Measurements from ENCODE around the gene CEACAM5.
"Not testable (repeated sequence)": the region's sequence is repeated elsewhere in the genome, so short reads cannot be mapped to it uniquely, and the experiment has no call there.

Gene CEACAM5

GRCh38 chr19:41748012-41748411, 39.6 kb downstream of the CEACAM5 start:
- H3K27me3 ChIP-seq (ENCODE audit: control insufficient read depth, insufficient read depth, low read length) = peaks cover 32% of the 10 kb centered on the region
- no peak overlapping the region for H3K27ac ChIP-seq (ENCODE audit: low read length)
- no peaks in the 10 kb centered on the region for H3K4me1 ChIP-seq (ENCODE audit: control insufficient read depth, low read depth, low read length)
- H3K4me3 ChIP-seq (ENCODE audit: low read length) = no peak overlapping the region
- no peaks in the 10 kb centered on the region for H3K36me3 ChIP-seq (ENCODE audit: control insufficient read depth, low read depth, low read length)
- H3K9me3 ChIP-seq (ENCODE audit: control insufficient read depth, low read depth, low read length) = no peaks in the 10 kb centered on the region
- H3K9ac ChIP-seq (ENCODE audit: low read length) = no peak overlapping the region

GRCh38 chr19:41750248-41751134, 42.1 kb downstream of the CEACAM5 start:
- not testable (repeated sequence) for H3K4me1 ChIP-seq (ENCODE audit: control insufficient read depth, low read depth, low read length); H3K4me3 ChIP-seq (ENCODE audit: low read length); H3K9ac ChIP-seq (ENCODE audit: low read length); H3K36me3 ChIP-seq (ENCODE audit: control insufficient read depth, low read depth, low read length); H3K27ac ChIP-seq (ENCODE audit: low read length); H3K9me3 ChIP-seq (ENCODE audit: control insufficient read depth, low read depth, low read length)
- peaks cover 32% of the 10 kb centered on the region for H3K27me3 ChIP-seq (ENCODE audit: control insufficient read depth, insufficient read depth, low read length)

- Histone ChIP-seq H3K9ac (ENCODE audit: low read length) (no peak overlapping the region), H3K9me3 (ENCODE audit: control insufficient read depth, low read depth, low read length) (no peaks in the 10 kb centered on the region)
Measured at GRCh38 chr19:41753159-41753558, 44.7 kb downstream of the CEACAM5 start.

GRCh38 chr19:41753936-41754529, 45.6 kb downstream of the CEACAM5 start:
- H3K9ac ChIP-seq (ENCODE audit: low read length) = no peak overlapping the region
- no peaks in the 10 kb centered on the region for H3K36me3 ChIP-seq (ENCODE audit: control insufficient read depth, low read depth, low read length)
- no peak overlapping the region for H3K4me3 ChIP-seq (ENCODE audit: low read length)
- no peaks in the 10 kb centered on the region for H3K9me3 ChIP-seq (ENCODE audit: control insufficient read depth, low read depth, low read length)
- H3K27me3 ChIP-seq (ENCODE audit: control insufficient read depth, insufficient read depth, low read length) = no peaks in the 10 kb centered on the region
- H3K27ac ChIP-seq (ENCODE audit: low read length) = no peak overlapping the region
- H3K4me1 ChIP-seq (ENCODE audit: control insufficient read depth, low read depth, low read length) = no peaks in the 10 kb centered on the region

More at GRCh38 chr19:41753159-41753558, 44.7 kb downstream of the CEACAM5 start:
- Histone ChIP-seq H3K27ac (ENCODE audit: low read length) (no peak overlapping the region), H3K4me3 (ENCODE audit: low read length) (no peak overlapping the region), H3K4me1 (ENCODE audit: control insufficient read depth, low read depth, low read length) (no peaks in the 10 kb centered on the region), H3K27me3 (ENCODE audit: control insufficient read depth, insufficient read depth, low read length) (peaks cover 8% of the 10 kb centered on the region), H3K36me3 (ENCODE audit: control insufficient read depth, low read depth, low read length) (no peaks in the 10 kb centered on the region)

DNA sequence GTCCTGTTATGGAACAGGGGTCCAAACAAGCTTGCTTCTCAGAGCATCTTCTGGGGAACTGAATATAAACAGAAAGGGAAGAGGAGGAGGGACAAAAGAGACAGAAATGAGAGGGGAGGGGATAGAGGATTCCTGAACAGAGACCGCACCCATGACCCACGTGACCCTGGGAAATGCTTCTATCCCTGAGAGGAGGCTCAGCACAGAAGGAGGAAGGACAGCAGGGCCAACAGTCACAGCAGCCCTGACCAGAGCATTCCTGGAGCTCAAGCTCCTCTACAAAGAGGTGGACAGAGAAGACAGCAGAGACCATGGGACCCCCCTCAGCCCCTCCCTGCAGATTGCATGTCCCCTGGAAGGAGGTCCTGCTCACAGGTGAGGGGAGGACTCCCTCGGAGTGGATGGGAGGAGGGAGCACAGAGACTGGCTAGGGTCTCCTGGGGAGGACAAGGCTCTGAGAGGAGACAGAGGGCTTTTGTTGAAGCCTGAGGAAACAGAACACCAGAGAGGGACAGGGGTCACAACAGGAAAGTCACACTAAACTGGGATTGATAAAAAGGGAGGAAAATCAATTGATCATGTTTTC, 47.0 kb downstream of the CEACAM5 start, which contains the start of gene CEACAM6:
Gene CEACAM6 (plus strand): TSS at position 203 of the 586 bp plus-strand sequence. CDS start 109 bp downstream, at position 312.
- no peaks in the 10 kb centered on the region for H3K4me1 ChIP-seq (ENCODE audit: control insufficient read depth, low read depth, low read length)
- H3K27ac ChIP-seq (ENCODE audit: low read length) = no peak within 1 kb of the TSS
- H3K27me3 ChIP-seq (ENCODE audit: control insufficient read depth, insufficient read depth, low read length) = no peaks in the 10 kb centered on the region
- no peak within 1 kb of the TSS for H3K4me3 ChIP-seq (ENCODE audit: low read length)
- no peak within 1 kb of the TSS for H3K9ac ChIP-seq (ENCODE audit: low read length)
- H3K36me3 ChIP-seq (ENCODE audit: control insufficient read depth, low read depth, low read length) = no peaks in the 10 kb centered on the region
- no peaks in the 10 kb centered on the region for H3K9me3 ChIP-seq (ENCODE audit: control insufficient read depth, low read depth, low read length)

DNA sequence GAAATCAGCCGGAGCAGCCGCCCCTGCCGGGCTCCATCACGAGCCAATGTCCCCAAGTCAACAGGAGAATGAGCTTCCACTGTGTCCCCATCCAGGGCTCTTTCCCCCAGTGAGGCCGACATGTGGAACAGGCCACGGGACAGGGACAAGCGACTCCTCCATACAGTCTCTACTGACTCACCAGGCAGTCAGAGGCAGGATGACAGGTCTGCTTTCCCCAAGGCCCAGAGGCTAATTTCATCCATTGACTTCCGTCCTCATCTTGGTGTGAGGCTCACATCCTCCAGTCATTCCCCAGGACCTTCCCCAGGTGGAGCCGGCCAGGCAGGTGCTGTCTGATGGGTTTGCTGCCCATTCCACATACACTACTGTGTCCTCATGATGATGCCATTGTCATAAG, 50.4 kb downstream of the CEACAM5 start:
- Histone ChIP-seq H3K4me1 (ENCODE audit: control insufficient read depth, low read depth, low read length) (no peaks in the 10 kb centered on the region), H3K9me3 (ENCODE audit: control insufficient read depth, low read depth, low read length) (no peaks in the 10 kb centered on the region), H3K36me3 (ENCODE audit: control insufficient read depth, low read depth, low read length) (no peaks in the 10 kb centered on the region), H3K9ac (ENCODE audit: low read length) (no peak overlapping the region), H3K4me3 (ENCODE audit: low read length) (no peak overlapping the region), H3K27me3 (ENCODE audit: control insufficient read depth, insufficient read depth, low read length) (no peaks in the 10 kb centered on the region), H3K27ac (ENCODE audit: low read length) (no peak overlapping the region)

DNA sequence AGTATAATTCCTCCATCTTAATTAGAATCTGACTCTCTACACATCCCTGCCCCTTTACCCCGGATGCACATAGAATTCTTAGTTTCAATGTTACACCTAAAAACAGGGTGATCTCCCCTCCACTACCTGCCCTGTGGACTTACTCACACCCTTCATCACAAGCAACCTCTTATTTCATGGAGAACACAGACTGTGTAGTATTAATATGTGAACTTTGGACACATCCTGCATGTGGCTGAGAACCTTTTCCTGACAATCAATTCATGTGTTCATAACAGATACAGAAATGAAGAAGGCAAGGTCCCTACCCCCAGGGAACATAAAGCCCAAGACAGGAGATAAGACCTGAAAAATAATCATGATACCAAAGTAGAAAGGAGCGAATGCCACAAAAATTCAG, 58.7 kb downstream of the CEACAM5 start:
- Histone ChIP-seq H3K4me3 (ENCODE audit: low read length) (no peak overlapping the region), H3K27ac (ENCODE audit: low read length) (no peak overlapping the region), H3K27me3 (ENCODE audit: control insufficient read depth, insufficient read depth, low read length) (no peaks in the 10 kb centered on the region), H3K4me1 (ENCODE audit: control insufficient read depth, low read depth, low read length) (no peaks in the 10 kb centered on the region), H3K9ac (ENCODE audit: low read length) (no peak overlapping the region), H3K9me3 (ENCODE audit: control insufficient read depth, low read depth, low read length) (no peaks in the 10 kb centered on the region), H3K36me3 (ENCODE audit: control insufficient read depth, low read depth, low read length) (no peaks in the 10 kb centered on the region)

DNA sequence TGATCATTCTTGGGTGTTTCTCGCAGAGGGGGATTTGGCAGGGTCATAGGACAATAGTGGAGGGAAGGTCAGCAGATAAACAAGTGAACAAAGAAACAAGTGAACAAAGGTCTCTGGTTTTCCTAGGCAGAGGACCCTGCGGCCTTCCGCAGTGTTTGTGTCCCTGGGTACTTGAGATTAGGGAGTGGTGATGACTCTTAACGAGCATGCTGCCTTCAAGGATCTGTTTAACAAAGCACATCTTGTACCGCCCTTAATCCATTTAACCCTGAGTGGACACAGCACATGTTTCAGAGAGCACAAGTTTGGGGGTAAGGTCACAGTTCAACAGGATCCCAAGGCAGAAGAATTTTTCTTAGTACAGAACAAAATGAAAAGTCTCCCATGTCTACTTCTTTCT, 59.7 kb downstream of the CEACAM5 start:
- H3K4me3 ChIP-seq (ENCODE audit: low read length); H3K9ac ChIP-seq (ENCODE audit: low read length); H3K27me3 ChIP-seq (ENCODE audit: control insufficient read depth, insufficient read depth, low read length); H3K36me3 ChIP-seq (ENCODE audit: control insufficient read depth, low read depth, low read length); H3K9me3 ChIP-seq (ENCODE audit: control insufficient read depth, low read depth, low read length); H3K4me1 ChIP-seq (ENCODE audit: control insufficient read depth, low read depth, low read length); H3K27ac ChIP-seq (ENCODE audit: low read length): not testable (repeated sequence)

- no peak overlapping the region for H3K27ac ChIP-seq (ENCODE audit: low read length)
- H3K4me3 ChIP-seq (ENCODE audit: low read length) = no peak overlapping the region
- no peaks in the 10 kb centered on the region for H3K36me3 ChIP-seq (ENCODE audit: control insufficient read depth, low read depth, low read length)
- no peak overlapping the region for H3K9ac ChIP-seq (ENCODE audit: low read length)
- no peaks in the 10 kb centered on the region for H3K9me3 ChIP-seq (ENCODE audit: control insufficient read depth, low read depth, low read length)
- no peaks in the 10 kb centered on the region for H3K4me1 ChIP-seq (ENCODE audit: control insufficient read depth, low read depth, low read length)
- no peaks in the 10 kb centered on the region for H3K27me3 ChIP-seq (ENCODE audit: control insufficient read depth, insufficient read depth, low read length)
Measured at GRCh38 chr19:41769608-41770007, 61.2 kb downstream of the CEACAM5 start.

GRCh38 chr19:41771410-41771809, 63.0 kb downstream of the CEACAM5 start:
- Histone ChIP-seq H3K36me3 (ENCODE audit: control insufficient read depth, low read depth, low read length) (no peaks in the 10 kb centered on the region), H3K4me1 (ENCODE audit: control insufficient read depth, low read depth, low read length) (no peaks in the 10 kb centered on the region), H3K27me3 (ENCODE audit: control insufficient read depth, insufficient read depth, low read length) (no peaks in the 10 kb centered on the region), H3K4me3 (ENCODE audit: low read length) (no peak overlapping the region), H3K9ac (ENCODE audit: low read length) (no peak overlapping the region), H3K9me3 (ENCODE audit: control insufficient read depth, low read depth, low read length) (no peaks in the 10 kb centered on the region), H3K27ac (ENCODE audit: low read length) (no peak overlapping the region)

DNA sequence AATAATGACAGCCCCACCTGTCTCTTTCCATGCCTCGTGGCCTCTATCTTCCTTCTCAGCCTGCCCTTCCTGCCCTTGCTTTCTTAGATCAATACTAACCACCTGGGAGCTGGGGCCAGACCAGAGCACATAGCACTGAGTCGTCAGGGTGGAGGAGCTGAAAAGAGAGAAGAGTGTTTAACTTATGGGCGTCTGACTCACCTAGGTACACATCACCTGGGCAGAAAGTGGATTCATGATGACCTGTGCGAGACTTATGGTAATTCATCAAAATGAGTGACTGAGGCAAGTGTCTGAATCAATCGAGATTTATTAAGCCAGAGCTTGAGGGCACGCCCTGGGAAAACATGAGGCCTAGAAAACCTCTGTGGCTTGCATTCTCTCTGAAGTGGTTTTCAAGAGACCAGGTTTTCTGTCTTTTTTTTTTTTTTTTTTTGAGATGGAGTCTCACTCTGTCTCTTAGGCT, 66.1 kb downstream of the CEACAM5 start:
- Histone ChIP-seq H3K4me1 (ENCODE audit: control insufficient read depth, low read depth, low read length) (peaks cover 6% of the 10 kb centered on the region), H3K27ac (ENCODE audit: low read length) (no peak overlapping the region), H3K4me3 (ENCODE audit: low read length) (no peak overlapping the region), H3K9ac (ENCODE audit: low read length) (no peak overlapping the region), H3K9me3 (ENCODE audit: control insufficient read depth, low read depth, low read length) (no peaks in the 10 kb centered on the region), H3K36me3 (ENCODE audit: control insufficient read depth, low read depth, low read length) (no peaks in the 10 kb centered on the region), H3K27me3 (ENCODE audit: control insufficient read depth, insufficient read depth, low read length) (no peaks in the 10 kb centered on the region)

Measured in iPS-18a (cell line).